ENCODE data around the gene APPBP2. TPM values are rescaled to one million over a fixed set of nuclear protein-coding genes. Genes with fewer than 3 reads are reported as not detected.

APPBP2 gene
- total and polyA plus RNA-seq, 9 donors = 14.4 to 72.1 (median 53.1) TPM

DNA sequence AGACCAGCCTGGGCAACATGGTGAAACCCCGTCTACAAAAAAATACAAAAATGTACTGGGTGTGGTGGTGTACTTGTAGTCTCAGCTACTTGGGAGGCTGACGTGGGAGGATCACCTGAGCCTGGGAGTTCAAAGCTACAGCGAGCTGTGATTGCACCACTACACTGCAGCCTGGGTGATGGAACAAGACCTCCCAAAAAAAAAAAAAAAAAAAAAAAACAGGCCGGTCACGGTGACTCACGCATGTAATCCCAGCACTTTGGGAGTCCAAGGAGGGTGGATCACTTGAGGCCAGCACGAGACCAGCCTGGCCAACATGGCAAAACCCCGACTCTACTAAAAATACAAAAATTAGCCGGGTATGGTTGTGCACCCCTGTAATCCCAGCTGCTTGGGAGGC lies 12.7 kb upstream of the APPBP2 start:
- DNase-seq = no peak
- intact Hi-C loops (cut with DNase I) = no loop called here
- H3K27me3 ChIP-seq = no peaks in the 10 kb centered on the region
- H3K36me3 ChIP-seq = no peaks in the 10 kb centered on the region
- TF ChIP-seq EP300 (IDR thresholded peaks at IDR 0.05) (no peak), POLR2A (IDR thresholded peaks at IDR 0.05) (no peak)
- TF ChIP-seq, protein P1, sequence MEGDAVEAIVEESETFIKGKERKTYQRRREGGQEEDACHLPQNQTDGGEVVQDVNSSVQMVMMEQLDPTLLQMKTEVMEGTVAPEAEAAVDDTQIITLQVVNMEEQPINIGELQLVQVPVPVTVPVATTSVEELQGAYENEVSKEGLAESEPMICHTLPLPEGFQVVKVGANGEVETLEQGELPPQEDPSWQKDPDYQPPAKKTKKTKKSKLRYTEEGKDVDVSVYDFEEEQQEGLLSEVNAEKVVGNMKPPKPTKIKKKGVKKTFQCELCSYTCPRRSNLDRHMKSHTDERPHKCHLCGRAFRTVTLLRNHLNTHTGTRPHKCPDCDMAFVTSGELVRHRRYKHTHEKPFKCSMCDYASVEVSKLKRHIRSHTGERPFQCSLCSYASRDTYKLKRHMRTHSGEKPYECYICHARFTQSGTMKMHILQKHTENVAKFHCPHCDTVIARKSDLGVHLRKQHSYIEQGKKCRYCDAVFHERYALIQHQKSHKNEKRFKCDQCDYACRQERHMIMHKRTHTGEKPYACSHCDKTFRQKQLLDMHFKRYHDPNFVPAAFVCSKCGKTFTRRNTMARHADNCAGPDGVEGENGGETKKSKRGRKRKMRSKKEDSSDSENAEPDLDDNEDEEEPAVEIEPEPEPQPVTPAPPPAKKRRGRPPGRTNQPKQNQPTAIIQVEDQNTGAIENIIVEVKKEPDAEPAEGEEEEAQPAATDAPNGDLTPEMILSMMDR (IDR thresholded peaks at IDR 0.05) = no peak
- no peaks in the 10 kb centered on the region for H3K9me3 ChIP-seq
- H3K4me1 ChIP-seq (ENCODE audit: insufficient read depth) = no peaks in the 10 kb centered on the region
- H3K4me3 ChIP-seq = no peak overlapping the region
- H3K27ac ChIP-seq = no peak overlapping the region
- WGBS, 3 donors = 90 to 94% (median 93%) methylated on average over 9 of the region's 9 CpGs

DNA sequence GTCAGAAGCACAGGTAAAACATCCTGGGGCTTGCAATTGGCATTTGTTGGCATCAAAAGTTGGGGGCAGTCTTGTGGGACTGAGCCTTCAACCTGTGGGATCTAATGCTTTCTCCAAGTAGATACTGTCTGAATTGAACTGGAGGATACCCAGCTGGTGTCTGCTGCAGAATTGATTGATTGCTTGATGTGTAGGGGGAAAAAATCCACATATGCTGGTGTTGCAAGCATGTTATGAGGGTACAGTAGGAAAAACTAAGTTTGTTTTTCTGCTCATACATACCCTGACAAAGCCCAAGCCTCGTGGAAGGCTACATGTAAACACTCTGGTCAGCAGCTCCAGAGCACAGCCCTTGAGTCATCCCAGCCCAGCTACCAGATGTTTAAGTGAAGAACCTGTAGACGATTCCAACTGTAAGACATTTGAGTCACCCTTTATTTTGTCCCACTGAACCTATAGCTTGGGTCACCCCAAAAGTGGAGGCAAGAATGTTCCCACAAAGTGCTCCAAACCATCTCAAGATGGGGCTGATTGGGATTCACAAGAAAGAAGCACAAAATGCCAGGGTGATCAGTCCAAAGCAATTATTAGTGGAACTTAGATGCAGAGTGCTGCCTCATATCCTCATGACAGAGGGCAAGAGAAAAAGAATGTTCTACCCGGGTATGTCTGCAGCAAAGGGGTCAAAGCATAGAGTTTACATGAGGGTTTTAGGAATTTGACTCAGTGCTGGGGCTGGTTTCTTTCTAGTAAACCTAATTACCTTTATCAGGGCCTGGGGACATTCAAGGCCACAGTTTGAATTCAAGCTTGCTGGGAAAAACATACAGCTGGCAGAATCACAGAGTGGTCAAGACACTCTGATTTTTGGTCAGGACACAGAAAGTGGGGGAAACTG lies 9.6 kb upstream of the APPBP2 start:
- DNase-seq = no peak
- H3K27ac ChIP-seq = no peak overlapping the region
- no peaks in the 10 kb centered on the region for H3K9me3 ChIP-seq
- no peaks in the 10 kb centered on the region for H3K4me1 ChIP-seq (ENCODE audit: insufficient read depth)
- H3K36me3 ChIP-seq = no peaks in the 10 kb centered on the region
- H3K4me3 ChIP-seq = no peak overlapping the region
- 26 to 33% (median 27%) methylated on average over 3 of the region's 3 CpGs for WGBS, 3 donors
- TF ChIP-seq POLR2A (IDR thresholded peaks at IDR 0.05) (no peak), EP300 (IDR thresholded peaks at IDR 0.05) (no peak)
- TF ChIP-seq, protein P1 (IDR thresholded peaks at IDR 0.05) = no peak
- intact Hi-C loops (cut with DNase I) = no loop called here
- no peaks in the 10 kb centered on the region for H3K27me3 ChIP-seq

DNA sequence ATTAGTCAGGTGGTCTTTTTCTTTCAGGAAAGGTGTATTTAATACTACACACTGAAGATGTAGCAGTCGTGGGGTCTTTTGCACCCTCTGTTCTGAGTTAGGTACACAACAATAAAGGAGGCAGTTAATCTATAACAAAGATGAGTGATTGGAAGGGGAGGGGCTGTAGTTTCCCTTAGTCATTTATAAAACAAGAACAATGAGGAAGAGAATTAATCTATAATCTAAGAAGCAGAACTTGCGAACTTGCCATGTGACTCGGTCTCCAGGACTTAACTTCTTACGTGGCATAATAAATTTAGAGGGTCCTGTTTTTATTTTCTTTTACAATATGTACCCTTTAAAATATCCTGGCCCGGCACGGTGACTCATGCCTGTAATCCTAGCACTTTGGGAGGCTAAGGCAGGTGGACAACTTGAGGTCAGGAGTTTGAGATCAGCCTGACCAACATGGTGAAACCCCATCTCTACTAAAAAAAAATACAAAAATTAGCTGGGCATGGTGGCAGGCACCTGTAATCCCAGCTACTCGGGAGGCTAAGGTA lies 8.6 kb upstream of the APPBP2 start:
- H3K27me3 ChIP-seq = no peaks in the 10 kb centered on the region
- no peak overlapping the region for H3K27ac ChIP-seq
- WGBS, 3 donors = 90 to 95% (median 94%) methylated on average over 7 of the region's 7 CpGs
- intact Hi-C loops (cut with DNase I) = no loop called here
- H3K36me3 ChIP-seq = no peaks in the 10 kb centered on the region
- no peak overlapping the region for H3K4me3 ChIP-seq
- DNase-seq = no peak
- no peaks in the 10 kb centered on the region for H3K9me3 ChIP-seq
- TF ChIP-seq, protein P1 (IDR thresholded peaks at IDR 0.05) = no peak
- TF ChIP-seq EP300 (IDR thresholded peaks at IDR 0.05) (no peak), POLR2A (IDR thresholded peaks at IDR 0.05) (no peak)
- H3K4me1 ChIP-seq (ENCODE audit: insufficient read depth) = no peaks in the 10 kb centered on the region

DNA sequence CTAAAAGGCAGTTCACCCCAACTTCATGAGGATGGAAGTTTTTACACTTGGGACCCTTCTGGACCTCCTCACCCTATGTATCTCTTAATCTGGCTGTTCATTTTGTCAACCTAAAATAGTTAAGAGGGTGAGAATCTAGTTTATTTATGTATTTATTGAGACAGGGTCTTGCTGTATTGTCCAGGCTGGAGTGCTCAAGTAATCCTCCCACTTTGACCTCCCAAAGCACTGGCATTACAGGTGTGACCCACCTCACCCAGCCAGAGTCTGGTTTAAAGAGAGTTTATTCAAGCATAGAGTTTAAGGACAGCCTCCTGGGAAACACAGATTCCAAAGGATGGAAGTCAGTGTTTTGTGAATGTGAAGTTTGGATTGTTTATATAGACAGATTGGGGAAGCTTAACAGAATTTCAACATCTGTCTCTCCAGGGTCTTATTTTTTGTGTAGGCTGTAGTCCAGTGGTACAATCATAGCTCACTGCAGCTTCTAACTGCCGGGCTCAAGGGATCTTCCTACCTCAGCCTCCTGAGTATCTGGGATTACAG lies 8.0 kb upstream of the APPBP2 start:
- TF ChIP-seq, protein P1 (IDR thresholded peaks at IDR 0.05) = no peak
- TF ChIP-seq POLR2A (IDR thresholded peaks at IDR 0.05) = no peak
- no peak for TF ChIP-seq EP300 (IDR thresholded peaks at IDR 0.05)
- Histone ChIP-seq H3K4me1 (ENCODE audit: insufficient read depth) (no peaks in the 10 kb centered on the region), H3K9me3 (no peaks in the 10 kb centered on the region), H3K4me3 (no peak overlapping the region), H3K36me3 (no peaks in the 10 kb centered on the region), H3K27me3 (no peaks in the 10 kb centered on the region), H3K27ac (no peak overlapping the region)
- WGBS, 3 donors = 77 to 88% (median 86%) methylated on average over 1 of the region's 1 CpG
- DNase-seq = no peak
- intact Hi-C loops (cut with DNase I) = no loop called here
